ENCODE data around the gene PPP1R3C. TPM values are rescaled to one million over a fixed set of nuclear protein-coding genes. Genes with fewer than 3 reads are reported as not detected.

Gene PPP1R3C
- total RNA-seq, 1 donor from 2014 or later, result 17.4 TPM

GRCh38 chr10:91587710-91588638 is 44.9 kb downstream of the PPP1R3C start:
- no peak for FAIRE-seq
- Histone ChIP-seq H3K36me3 (ENCODE audit: control insufficient read depth, insufficient read depth, low read length) (no peaks in the 10 kb centered on the region), H3K27me3 (ENCODE audit: control insufficient read depth, insufficient read depth, low read length) (no peaks in the 10 kb centered on the region), H3K4me3 (ENCODE audit: low read depth, low read length) (no peak overlapping the region)
- TF ChIP-seq CTCF (IDR thresholded peaks at IDR 0.05; ENCODE audit: insufficient read depth, low read length, severe bottlenecking), result no peak
- peak; percentile 61 for DNase-seq (ENCODE audit: low read depth)

- no peak overlapping the region for H3K4me3 ChIP-seq (ENCODE audit: low read depth, low read length)
- H3K27me3 ChIP-seq (ENCODE audit: control insufficient read depth, insufficient read depth, low read length), result no peaks in the 10 kb centered on the region
- no peak for TF ChIP-seq CTCF (IDR thresholded peaks at IDR 0.05; ENCODE audit: insufficient read depth, low read length, severe bottlenecking)
- DNase-seq (ENCODE audit: low read depth) (no peak), FAIRE-seq (peak; percentile 76)
- H3K36me3 ChIP-seq (ENCODE audit: control insufficient read depth, insufficient read depth, low read length), result no peaks in the 10 kb centered on the region
Measured at GRCh38 chr10:91582153-91582554, 50.7 kb downstream of the PPP1R3C start.

- no peak for DNase-seq (ENCODE audit: low read depth)
- FAIRE-seq, result no peak
Measured at GRCh38 chr10:91579329-91579985, 53.4 kb downstream of the PPP1R3C start.

More at GRCh38 chr10:91579329-91579985, 53.4 kb downstream of the PPP1R3C start:
- Histone ChIP-seq H3K27me3 (ENCODE audit: control insufficient read depth, insufficient read depth, low read length) (no peaks in the 10 kb centered on the region), H3K36me3 (ENCODE audit: control insufficient read depth, insufficient read depth, low read length) (no peaks in the 10 kb centered on the region), H3K4me3 (ENCODE audit: low read depth, low read length) (no peak overlapping the region)
- no peak for TF ChIP-seq CTCF (IDR thresholded peaks at IDR 0.05; ENCODE audit: insufficient read depth, low read length, severe bottlenecking)

Other genes with a start within 250 kb of the PPP1R3C start
- gene HECTD2, start 222.7 kb downstream of the PPP1R3C start, total RNA-seq, result 1.6 and 2.3 TPM in 2 replicates
- gene TNKS2, start 165.4 kb upstream of the PPP1R3C start, total RNA-seq, result 48.2 and 56.5 TPM in 2 replicates